Astrocyte (in vitro differentiated cells and primary cell): ENCODE results near the gene IL16. TPM values are rescaled to one million over a fixed set of nuclear protein-coding genes. Genes with fewer than 3 reads are reported as not detected.

Experiments
- DNase-seq: peaks from one replicate; pipeline ENCODE4 v3.0.0-alpha.2; 2010; ENCODE audit warnings: low read depth
- FAIRE-seq: peaks from 2 replicates; lab custom pipeline; 2011; peaks lifted over from hg19 to GRCh38; lab: Jason Lieb, UNC
- H2AFZ ChIP-seq: 2 replicates; pipeline ENCODE4 v1.6.0; 2012; ENCODE audit warnings: low read depth, low read length, inconsistent platforms
- H3K27ac ChIP-seq: 2 replicates; pipeline ENCODE4 v1.5.1; 2011; ENCODE audit warnings: low read depth, low read length, inconsistent platforms
- H3K27me3 ChIP-seq: 2 replicates; pipeline ENCODE4 v1.6.0; 2011; ENCODE audit warnings: low read length, inconsistent platforms; ENCODE audit not compliant: insufficient read depth
- H3K36me3 ChIP-seq: 2 replicates; pipeline ENCODE4 v1.5.1; 2011; ENCODE audit warnings: low read length, inconsistent platforms; ENCODE audit not compliant: insufficient read depth
- H3K4me1 ChIP-seq: 2 replicates; pipeline ENCODE4 v1.5.1; 2011; ENCODE audit warnings: low read length, inconsistent platforms; ENCODE audit not compliant: insufficient read depth
- H3K4me2 ChIP-seq: 2 replicates; pipeline ENCODE4 v1.6.0; 2012; ENCODE audit warnings: low read length, inconsistent platforms
- H3K4me3 ChIP-seq: 2 replicates; pipeline ENCODE4 v1.5.1; 2011; ENCODE audit warnings: low read depth, mild to moderate bottlenecking, low read length, inconsistent platforms; ENCODE audit not compliant: insufficient read depth
- H3K79me2 ChIP-seq: 2 replicates; pipeline ENCODE4 v1.6.0; 2012; ENCODE audit warnings: mild to moderate bottlenecking, low read length, inconsistent platforms; ENCODE audit not compliant: insufficient read depth
- H3K9ac ChIP-seq: 2 replicates; pipeline ENCODE4 v1.6.0; 2012; ENCODE audit warnings: mild to moderate bottlenecking, low read length, inconsistent platforms
- H3K9me3 ChIP-seq: 2 replicates; pipeline ENCODE4 v1.5.1; 2012; ENCODE audit warnings: low read depth, mild to moderate bottlenecking, low read length, inconsistent platforms; ENCODE audit not compliant: insufficient read depth
- H4K20me1 ChIP-seq: 2 replicates; pipeline ENCODE4 v1.6.0; 2012; ENCODE audit warnings: low read length, inconsistent platforms; ENCODE audit not compliant: insufficient read depth
- H3K27ac Mint-ChIP-seq: one replicate; pipeline ENCODE4 v1.8.0; 2021; ENCODE audit warnings: mild to moderate bottlenecking, mixed read lengths; ENCODE audit not compliant: unreplicated experiment
- H3K27me3 Mint-ChIP-seq: one replicate; pipeline ENCODE4 v1.8.0; 2021; ENCODE audit warnings: low read depth, mixed read lengths; ENCODE audit not compliant: unreplicated experiment
- H3K36me3 Mint-ChIP-seq: one replicate; pipeline ENCODE4 v1.8.0; 2021; ENCODE audit warnings: low read depth, mixed read lengths; ENCODE audit not compliant: unreplicated experiment
- H3K4me1 Mint-ChIP-seq: one replicate; pipeline ENCODE4 v1.8.0; 2021; ENCODE audit warnings: low read depth, mixed read lengths; ENCODE audit not compliant: unreplicated experiment
- H3K4me3 Mint-ChIP-seq: one replicate; pipeline ENCODE4 v1.8.0; 2021; ENCODE audit warnings: mild to moderate bottlenecking, moderate library complexity, mixed read lengths; ENCODE audit not compliant: unreplicated experiment
- H3K9me3 Mint-ChIP-seq: one replicate; pipeline ENCODE4 v1.8.0; 2021; ENCODE audit warnings: mild to moderate bottlenecking, mixed read lengths; ENCODE audit not compliant: unreplicated experiment
- EZH2 ChIP-seq: IDR thresholded peaks from 2 replicates; pipeline ENCODE4 v1.6.1; 2012; ENCODE audit warnings: mild to moderate bottlenecking, low read length, inconsistent platforms; ENCODE audit not compliant: insufficient read depth
- total RNA-seq: library from RNA; stranded (reverse); gene quantifications from 2 replicates; pipeline ENCODE4 v1.2.1, GENCODE V29; 2021
- TF ChIP-seq, protein P1 (sequence below): IDR thresholded peaks from 2 replicates; pipeline ENCODE4 v1.5.1; 2011; ENCODE audit warnings: low read depth, mild to moderate bottlenecking, inconsistent platforms, low read length, moderate library complexity; ENCODE audit not compliant: insufficient read depth

The IL16 gene
- total RNA-seq, 1 donor from 2014 or later: 0.36 TPM

DNA sequence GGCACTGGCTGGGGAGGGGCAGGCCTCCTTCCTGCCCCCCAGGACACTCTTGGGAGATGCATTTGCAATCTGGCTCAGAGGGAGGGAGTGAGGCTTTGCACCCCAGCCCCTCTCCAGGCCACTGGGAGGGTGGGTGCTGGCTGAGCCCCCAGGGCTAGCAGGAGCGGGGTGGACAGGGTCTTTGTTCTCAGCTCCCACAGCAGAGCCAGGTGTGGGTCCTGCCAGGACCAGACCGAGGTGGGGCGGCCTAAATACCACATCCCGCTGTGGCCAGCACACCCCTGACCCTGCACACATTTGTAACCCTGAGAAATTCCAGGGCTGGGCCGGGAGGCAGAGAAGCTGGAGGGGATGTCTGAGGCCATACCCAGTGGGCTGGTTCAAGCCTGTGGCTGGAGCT is 86.2 kb downstream of the IL16 start:
- H3K4me2 ChIP-seq: no peak overlapping the region
- H3K27ac ChIP-seq: no peak overlapping the region
- DNase-seq: no peak
- H3K36me3 Mint-ChIP-seq: no peaks in the 10 kb centered on the region
- no peaks in the 10 kb centered on the region for H4K20me1 ChIP-seq
- peaks cover 26% of the 10 kb centered on the region for H3K27me3 Mint-ChIP-seq
- H3K4me3 ChIP-seq: no peak overlapping the region
- no peaks in the 10 kb centered on the region for H3K9me3 Mint-ChIP-seq
- no peak overlapping the region for H3K4me3 Mint-ChIP-seq
- FAIRE-seq: no peak
- H3K27me3 ChIP-seq: peaks cover 43% of the 10 kb centered on the region
- H3K4me1 ChIP-seq: peaks cover 2% of the 10 kb centered on the region
- H3K9ac ChIP-seq: no peak overlapping the region
- H3K4me1 Mint-ChIP-seq: no peaks in the 10 kb centered on the region
- no peaks in the 10 kb centered on the region for H3K79me2 ChIP-seq
- H2AFZ ChIP-seq: no peak overlapping the region
- H3K27ac Mint-ChIP-seq: no peak overlapping the region
- H3K9me3 ChIP-seq: no peaks in the 10 kb centered on the region
- TF ChIP-seq, protein P1, sequence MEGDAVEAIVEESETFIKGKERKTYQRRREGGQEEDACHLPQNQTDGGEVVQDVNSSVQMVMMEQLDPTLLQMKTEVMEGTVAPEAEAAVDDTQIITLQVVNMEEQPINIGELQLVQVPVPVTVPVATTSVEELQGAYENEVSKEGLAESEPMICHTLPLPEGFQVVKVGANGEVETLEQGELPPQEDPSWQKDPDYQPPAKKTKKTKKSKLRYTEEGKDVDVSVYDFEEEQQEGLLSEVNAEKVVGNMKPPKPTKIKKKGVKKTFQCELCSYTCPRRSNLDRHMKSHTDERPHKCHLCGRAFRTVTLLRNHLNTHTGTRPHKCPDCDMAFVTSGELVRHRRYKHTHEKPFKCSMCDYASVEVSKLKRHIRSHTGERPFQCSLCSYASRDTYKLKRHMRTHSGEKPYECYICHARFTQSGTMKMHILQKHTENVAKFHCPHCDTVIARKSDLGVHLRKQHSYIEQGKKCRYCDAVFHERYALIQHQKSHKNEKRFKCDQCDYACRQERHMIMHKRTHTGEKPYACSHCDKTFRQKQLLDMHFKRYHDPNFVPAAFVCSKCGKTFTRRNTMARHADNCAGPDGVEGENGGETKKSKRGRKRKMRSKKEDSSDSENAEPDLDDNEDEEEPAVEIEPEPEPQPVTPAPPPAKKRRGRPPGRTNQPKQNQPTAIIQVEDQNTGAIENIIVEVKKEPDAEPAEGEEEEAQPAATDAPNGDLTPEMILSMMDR: no peak
- no peak for TF ChIP-seq EZH2
- no peaks in the 10 kb centered on the region for H3K36me3 ChIP-seq

- Histone ChIP-seq H3K4me1 (peaks cover 2% of the 10 kb centered on the region), H3K4me3 (no peak overlapping the region), H3K4me2 (no peak overlapping the region), H3K9me3 (no peaks in the 10 kb centered on the region), H3K27me3 (peaks cover 39% of the 10 kb centered on the region), H3K36me3 (no peaks in the 10 kb centered on the region), H3K27ac (no peak overlapping the region), H3K79me2 (no peaks in the 10 kb centered on the region), H2AFZ (no peak overlapping the region), H3K9ac (no peak overlapping the region), H4K20me1 (no peaks in the 10 kb centered on the region)
- Mint-ChIP-seq H3K9me3 (no peaks in the 10 kb centered on the region), H3K4me1 (no peaks in the 10 kb centered on the region), H3K4me3 (no peak overlapping the region), H3K36me3 (no peaks in the 10 kb centered on the region), H3K27ac (no peak overlapping the region), H3K27me3 (peaks cover 26% of the 10 kb centered on the region)
- TF ChIP-seq, protein P1: no peak
- no peak for TF ChIP-seq EZH2
- no peak for FAIRE-seq
- no peak for DNase-seq
These were observed 87.8 kb downstream of the IL16 start for GRCh38 chr15:81284256-81285031.

DNA sequence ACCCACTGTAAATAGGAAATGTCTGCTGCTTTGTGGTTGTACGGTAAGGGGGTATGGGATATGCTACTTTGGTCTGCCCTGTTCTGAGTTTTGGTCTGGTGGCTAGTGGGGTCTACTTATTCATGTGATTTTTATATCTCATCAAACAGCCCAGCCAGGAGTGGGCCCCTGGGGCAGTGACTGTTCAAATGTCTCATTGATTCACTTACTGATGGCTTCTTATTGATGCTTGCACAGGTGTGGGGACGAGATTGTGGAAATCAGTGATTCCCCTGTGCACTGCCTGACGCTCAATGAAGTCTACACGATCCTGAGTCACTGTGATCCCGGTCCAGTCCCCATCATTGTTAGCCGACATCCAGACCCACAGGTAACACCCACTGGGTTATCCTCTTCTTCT is 88.8 kb downstream of the IL16 start:
- Histone ChIP-seq H3K4me1 (no peaks in the 10 kb centered on the region), H4K20me1 (no peaks in the 10 kb centered on the region), H3K9me3 (no peaks in the 10 kb centered on the region), H3K4me3 (no peak overlapping the region), H3K27me3 (peaks cover 38% of the 10 kb centered on the region), H3K4me2 (no peak overlapping the region), H3K27ac (no peak overlapping the region), H2AFZ (no peak overlapping the region), H3K36me3 (no peaks in the 10 kb centered on the region), H3K79me2 (no peaks in the 10 kb centered on the region), H3K9ac (no peak overlapping the region)
- no peaks in the 10 kb centered on the region for H3K9me3 Mint-ChIP-seq
- H3K27ac Mint-ChIP-seq: no peak overlapping the region
- TF ChIP-seq, protein P1: no peak
- TF ChIP-seq EZH2: no peak
- peaks cover 26% of the 10 kb centered on the region for H3K27me3 Mint-ChIP-seq
- H3K4me3 Mint-ChIP-seq: no peak overlapping the region
- DNase-seq (no peak), FAIRE-seq (no peak)
- H3K36me3 Mint-ChIP-seq: no peaks in the 10 kb centered on the region
- no peaks in the 10 kb centered on the region for H3K4me1 Mint-ChIP-seq
